H1 (cell line): ENCODE results near the gene TRABD2B. TPM values are rescaled to one million over a fixed set of nuclear protein-coding genes. Genes with fewer than 3 reads are reported as not detected.

ENCODE experiments used
- CTCF ChIA-PET: fragments of 300-600 bp; sonication (Branson Sonifier 250); formaldehyde crosslinking; loops from one replicate; lab custom pipeline; 2021; ENCODE audit not compliant: partially characterized antibody; lab: Charles Lee
- POLR2A ChIA-PET: fragments of 300-600 bp; sonication (Branson Sonifier 250); formaldehyde crosslinking; loops from one replicate; lab custom pipeline; 2021; ENCODE audit warnings: inconsistent platforms; ENCODE audit not compliant: partially characterized antibody; lab: Charles Lee
- DNase-seq, 2 experiments: peaks; one replicate each; pipeline versions ENCODE4 v3.0.0 to v3.0.0-alpha.2; 2010 to 2022; ENCODE audit warnings: low spot score in 2 of 2, low read depth in 1 of 2, mixed read lengths in 1 of 2
- FAIRE-seq: peaks from 2 replicates; lab custom pipeline; 2011; peaks lifted over from hg19 to GRCh38; lab: Jason Lieb, UNC
- H2AFZ ChIP-seq: 2 replicates; pipeline ENCODE4 v1.8.1; 2012; ENCODE audit warnings: low read length, inconsistent platforms
- H2AK5ac ChIP-seq: 2 replicates; pipeline ENCODE4 v1.6.1; 2013; ENCODE audit warnings: low read depth, low read length
- H2BK120ac ChIP-seq: replicated peaks from 2 replicates; pipeline ENCODE3; 2013; ENCODE audit warnings: low read depth, low read length, inconsistent platforms
- H2BK12ac ChIP-seq: 2 replicates; pipeline ENCODE4 v1.6.1; 2013; ENCODE audit warnings: low read depth, low read length
- H2BK15ac ChIP-seq: 2 replicates; pipeline ENCODE4 v1.6.1; 2013; ENCODE audit warnings: low read length
- H2BK20ac ChIP-seq: 2 replicates; pipeline ENCODE4 v1.6.1; 2013; ENCODE audit warnings: low read length
- H2BK5ac ChIP-seq: 2 replicates; pipeline ENCODE4 v1.6.1; 2013; ENCODE audit warnings: low read depth, low read length
- H3K14ac ChIP-seq: 2 replicates; pipeline ENCODE4 v1.6.1; 2013; ENCODE audit warnings: inconsistent platforms; ENCODE audit not compliant: insufficient read length
- H3K18ac ChIP-seq: 2 replicates; pipeline ENCODE4 v1.6.1; 2013; ENCODE audit warnings: low read length; ENCODE audit errors: extremely low read depth
- H3K23ac ChIP-seq: 2 replicates; pipeline ENCODE4 v1.6.1; 2013; ENCODE audit warnings: inconsistent platforms; ENCODE audit not compliant: insufficient read length
- H3K23me2 ChIP-seq: 2 replicates; pipeline ENCODE4 v1.6.1; 2013; ENCODE audit warnings: low read depth, low read length
- H3K27ac ChIP-seq: 2 replicates; pipeline ENCODE4 v1.6.1; 2011; ENCODE audit warnings: low read depth, low read length, inconsistent platforms
- H3K27me3 ChIP-seq, 4 experiments: replicated peaks in 1 of 4; 1 replicate in 1 of 4; 2 replicates in 3 of 4; pipeline versions ENCODE4 v1.6.1 to v1.8.1; 2011 to 2013; ENCODE audit warnings: low read length in 3 of 4, mild to moderate bottlenecking in 3 of 4, inconsistent platforms in 2 of 4, mixed read lengths in 2 of 4, moderate library complexity in 1 of 4; ENCODE audit not compliant: control insufficient read depth in 3 of 4, insufficient read depth in 3 of 4; ENCODE audit errors: extremely low read depth in 1 of 4
- H3K36me3 ChIP-seq, 4 experiments: 2 replicates each; pipeline versions ENCODE4 v1.6.1 to v1.8.1; 2011 to 2013; ENCODE audit warnings: mild to moderate bottlenecking in 4 of 4, low read length in 3 of 4, moderate library complexity in 2 of 4, control low read depth in 1 of 4, inconsistent platforms in 1 of 4; ENCODE audit not compliant: insufficient read depth in 4 of 4, control insufficient read depth in 2 of 4
- H3K4ac ChIP-seq: replicated peaks from 2 replicates; pipeline ENCODE3; 2013; ENCODE audit warnings: low read length, low read depth, mixed read lengths, inconsistent platforms; ENCODE audit not compliant: insufficient read length
- H3K4me1 ChIP-seq, 4 experiments: replicated peaks in 1 of 4; 1 replicate in 1 of 4; 2 replicates in 3 of 4; pipeline versions ENCODE4 v1.6.1 to v1.8.1; 2011 to 2013; ENCODE audit warnings: low read length in 3 of 4, inconsistent platforms in 2 of 4, mixed read lengths in 1 of 4; ENCODE audit not compliant: insufficient read depth in 4 of 4, control insufficient read depth in 3 of 4
- H3K4me2 ChIP-seq, 2 experiments: 2 replicates each; pipeline versions ENCODE4 v1.6.1 to v1.8.1; 2011 to 2013; ENCODE audit warnings: low read depth in 2 of 2, low read length in 2 of 2, control low read depth in 1 of 2, inconsistent platforms in 1 of 2, mild to moderate bottlenecking in 1 of 2; ENCODE audit not compliant: insufficient read depth in 1 of 2
- H3K4me3 ChIP-seq, 4 experiments: fragments of 200-600, 300-600 bp in 1 of 4; sonication (generic), shearing (Covaris generic), sonication (Bioruptor Twin) in 1 of 4; 2 replicates each; pipeline versions ENCODE4 v1.5.1 to v1.8.1; 2011 to 2016; ENCODE audit warnings: low read length in 4 of 4, low read depth in 3 of 4, control low read depth in 2 of 4, inconsistent platforms in 2 of 4, mild to moderate bottlenecking in 2 of 4, mixed read lengths in 1 of 4, moderate library complexity in 1 of 4; ENCODE audit not compliant: insufficient read depth in 2 of 4; ENCODE audit errors: extremely low read depth in 1 of 4
- H3K56ac ChIP-seq: replicated peaks from 2 replicates; pipeline ENCODE3; 2013; ENCODE audit warnings: low read depth, mild to moderate bottlenecking, mixed read lengths, low read length, inconsistent platforms; ENCODE audit not compliant: insufficient read length
- H3K79me1 ChIP-seq: 2 replicates; pipeline ENCODE4 v1.6.1; 2013; ENCODE audit warnings: low read depth, low read length, control low read depth
- H3K79me2 ChIP-seq, 2 experiments: 2 replicates each; pipeline versions ENCODE4 v1.6.1 to v1.8.1; 2012 to 2013; ENCODE audit warnings: low read length in 2 of 2, mild to moderate bottlenecking in 2 of 2, inconsistent platforms in 1 of 2; ENCODE audit not compliant: insufficient read depth in 2 of 2, control insufficient read depth in 1 of 2
- H3K9ac ChIP-seq, 4 experiments: replicated peaks in 1 of 4; 1 replicate in 1 of 4; 2 replicates in 3 of 4; pipeline versions ENCODE4 v1.6.1 to v1.8.1; 2011 to 2013; ENCODE audit warnings: low read depth in 3 of 4, low read length in 3 of 4, control low read depth in 2 of 4, mild to moderate bottlenecking in 2 of 4, moderate library complexity in 2 of 4, inconsistent platforms in 1 of 4; ENCODE audit errors: extremely low read depth in 1 of 4
- H3K9me3 ChIP-seq, 2 experiments: 2 replicates each; pipeline versions ENCODE4 v1.6.1 to v1.8.1; 2012 to 2013; ENCODE audit warnings: mild to moderate bottlenecking in 2 of 2, moderate library complexity in 2 of 2, control low read depth in 1 of 2, inconsistent platforms in 1 of 2, low read depth in 1 of 2, low read length in 1 of 2, mixed read lengths in 1 of 2; ENCODE audit not compliant: insufficient read depth in 2 of 2
- H4K20me1 ChIP-seq, 2 experiments: replicated peaks in 1 of 2; 2 replicates each; pipeline versions ENCODE3 to v1.8.1; 2011 to 2013; ENCODE audit warnings: inconsistent platforms in 2 of 2, low read length in 2 of 2, mild to moderate bottlenecking in 1 of 2; ENCODE audit not compliant: insufficient read depth in 2 of 2, control insufficient read depth in 1 of 2
- H4K5ac ChIP-seq: 2 replicates; pipeline ENCODE4 v1.6.1; 2013; ENCODE audit warnings: low read length, low read depth, mixed read lengths, inconsistent platforms; ENCODE audit not compliant: insufficient read length
- H4K8ac ChIP-seq: 2 replicates; pipeline ENCODE4 v1.8.0; 2013; ENCODE audit warnings: mild to moderate bottlenecking, moderate library complexity, low read length, inconsistent platforms; ENCODE audit not compliant: insufficient read depth; ENCODE audit errors: extremely low read depth
- H4K91ac ChIP-seq: replicated peaks from 2 replicates; pipeline ENCODE3; 2013; ENCODE audit warnings: low read length, mixed read lengths, inconsistent platforms; ENCODE audit not compliant: insufficient read length
- GTF2F1 ChIP-seq: IDR thresholded peaks from 2 replicates; pipeline ENCODE4 v1.6.1; 2012; ENCODE audit warnings: low read depth, low read length, improper control_type of control experiment, borderline replicate concordance
- RNF2 ChIP-seq: fragments of 200-900, 300-1000 bp; sonication (generic); IDR thresholded peaks from 2 replicates; pipeline ENCODE4 v1.7.1; 2016; ENCODE audit warnings: borderline replicate concordance, low read depth, mild to moderate bottlenecking, antibody characterized with exemption, low read length; ENCODE audit not compliant: poor library complexity, severe bottlenecking; ENCODE audit errors: missing control alignments
- TBP ChIP-seq: IDR thresholded peaks from 2 replicates; pipeline ENCODE4 v1.6.1; 2011; ENCODE audit warnings: low read depth, low read length, improper control_type of control experiment
- WGBS, 2 experiments: shearing (Covaris generic) in 1 of 2; methylation state at CpG; one replicate each; pipeline versions ENCODE4 v1.1.6 to v1.1.7; 2013 to 2015; ENCODE audit warnings: low lambda C conversion rate in 2 of 2, mixed read lengths in 2 of 2, inconsistent platforms in 1 of 2, low coverage in 1 of 2, missing lambda C conversion rate in 1 of 2; ENCODE audit not compliant: insufficient replicate concordance in 2 of 2, insufficient coverage in 1 of 2, insufficient read length in 1 of 2; ENCODE audit errors: extremely low coverage in 1 of 2, missing lambda C conversion rate in 1 of 2; 5-methylcytosine and 5-hydroxymethylcytosine counted together
- polyA plus RNA-seq, 7 experiments: library from polyadenylated mRNA; depleted of rRNA in 3 of 7; stranded (reverse) in 5 of 7; unstranded in 2 of 7; fragments of >200 nt in 5 of 7; fragments of 200-250 nt in 2 of 7; gene quantifications; 1 replicate in 5 of 7; 2 replicates in 1 of 7; 4 replicates in 1 of 7; pipeline versions ENCODE4 v1.2.1 to v1.2.3, GENCODE V29; 2011 to 2013; ENCODE audit warnings: missing spikeins in 2 of 7, mixed read lengths in 2 of 7
- total RNA-seq: library from RNA; stranded (reverse); fragmentation: NEBNext Ultra II Directional; extraction: Animal tissue kit (Norgen Biotek cat#: 25700); gene quantifications from 2 replicates; pipeline ENCODE4 v1.2.1, GENCODE V29; 2021

TRABD2B gene
- total and polyA plus RNA-seq, 2 of the 8 experiments (the other 6 are each of a cell fraction or from before 2014, with no cell fraction given) = 0.95 to 3.4 TPM

GRCh38 chr1:47797575-47797974 is 199.6 kb downstream of the TRABD2B start:
- H3K79me2 ChIP-seq = no peaks in the 10 kb centered on the region
- no peak overlapping the region for H3K56ac ChIP-seq
- no peak overlapping the region for H3K18ac ChIP-seq
- WGBS, 2 experiments = 89% methylated on average over 2 of the region's 2 CpGs; no CpG with 5 or more reads in 1 of the 2 experiments
- H4K8ac ChIP-seq = no peak overlapping the region
- FAIRE-seq (no peak), DNase-seq (no peak)
- H2BK5ac ChIP-seq = no peak overlapping the region
- no peak overlapping the region for H4K5ac ChIP-seq
- CTCF ChIA-PET = interaction anchor here (1.0 to 4.4 kb wide), 3 partner anchors 8 to 13 kb away, joined by 3 to 23 read pairs (median 3); no protein-coding TSS in a partner anchor
- H4K20me1 ChIP-seq = peaks cover 0 to 1% of the 10 kb centered on the region in 2 experiments
- H3K23ac ChIP-seq = no peak overlapping the region
- no peaks in the 10 kb centered on the region; a peak in 1 of 7 replicates for H3K4me1 ChIP-seq
- no peaks in the 10 kb centered on the region for H3K79me1 ChIP-seq
- H3K9me3 ChIP-seq = no peaks in the 10 kb centered on the region
- no peaks in the 10 kb centered on the region for H3K36me3 ChIP-seq
- no peak overlapping the region for H3K9ac ChIP-seq
- H3K14ac ChIP-seq = no peak overlapping the region
- H2BK15ac ChIP-seq = no peak overlapping the region
- H3K4ac ChIP-seq = no peak overlapping the region
- H2BK12ac ChIP-seq = no peak overlapping the region
- no peak overlapping the region for H2BK20ac ChIP-seq
- no peaks in the 10 kb centered on the region for H3K23me2 ChIP-seq
- no peak overlapping the region for H3K4me3 ChIP-seq
- no peak overlapping the region for H3K4me2 ChIP-seq
- TF ChIP-seq RNF2 (no peak), GTF2F1 (no peak), TBP (no peak)
- no peak overlapping the region for H3K27ac ChIP-seq
- no peak overlapping the region for H4K91ac ChIP-seq
- no peak overlapping the region for H2AFZ ChIP-seq
- H2BK120ac ChIP-seq = no peak overlapping the region
- H2AK5ac ChIP-seq = no peak overlapping the region
- no peaks in the 10 kb centered on the region for H3K27me3 ChIP-seq
- POLR2A ChIA-PET = interaction anchor here (0.7 kb wide), 1 partner anchor 20 kb away, joined by 3 read pairs; no protein-coding TSS in a partner anchor
